Thyroid gland (tissue), 4 donors: ENCODE measurements around the gene TFAP2E.

Source experiments
- CTCF ChIP-seq, 6 experiments: fragments of 200-600 bp in 3 of 6; fragments of 450-650 bp in 3 of 6; sonication (generic) in 3 of 6; IDR thresholded peaks; one replicate each; pipeline ENCODE4 v1.5.1; 2016 to 2019; ENCODE audit warnings: antibody characterized with exemption in 6 of 6, mild to moderate bottlenecking in 2 of 6, inconsistent platforms in 1 of 6, moderate library complexity in 1 of 6
- POLR2A ChIP-seq, 2 donors: fragments of 450-650 bp; IDR thresholded peaks; one replicate each; pipeline ENCODE4 v1.6.1; 2017; ENCODE audit warnings: antibody characterized with exemption in 2 of 2, mild to moderate bottlenecking in 2 of 2, moderate library complexity in 1 of 2

- TF ChIP-seq CTCF (IDR thresholded peaks at IDR 0.05) (no peak), POLR2A (IDR thresholded peaks at IDR 0.05) (no peak)
Observed at GRCh38 chr1:35524106-35524505, 49.0 kb upstream of the TFAP2E start.
